CD8-positive, alpha-beta memory T cell (primary cell): ENCODE results near the gene FAM168A. TPM values are rescaled to one million over a fixed set of nuclear protein-coding genes. Genes with fewer than 3 reads are reported as not detected.

Experiments used
- CTCF ChIA-PET: fragments of 350-600 bp; sonication (Branson Sonifier 250); formaldehyde crosslinking; loops from one replicate; lab custom pipeline; 2021; ENCODE audit warnings: antibody characterized with exemption; lab: Charles Lee
- POLR2A ChIA-PET: fragments of 350-600 bp; sonication (Branson Sonifier 250); formaldehyde crosslinking; loops from one replicate; lab custom pipeline; 2021; ENCODE audit warnings: antibody characterized with exemption; lab: Charles Lee
- DNase-seq, 5 donors: peaks; one replicate each; pipeline versions ENCODE4 v3.0.0 to v3.0.0-alpha.2; 2020 to 2022; ENCODE audit warnings: mixed read lengths in 1 of 5
- H3K27ac ChIP-seq: one replicate; pipeline ENCODE4 v1.7.0; 2013; ENCODE audit warnings: low read depth, mild to moderate bottlenecking, low read length, moderate library complexity
- H3K27me3 ChIP-seq: 2 replicates; pipeline ENCODE4 v1.7.0; 2013; ENCODE audit warnings: low read length, mild to moderate bottlenecking; ENCODE audit not compliant: insufficient read depth, poor library complexity, severe bottlenecking
- H3K36me3 ChIP-seq: 2 replicates; pipeline ENCODE4 v1.7.0; 2013; ENCODE audit warnings: mild to moderate bottlenecking, low read length, moderate library complexity; ENCODE audit not compliant: insufficient read depth
- H3K4me1 ChIP-seq: 2 replicates; pipeline ENCODE4 v1.7.0; 2013; ENCODE audit warnings: mild to moderate bottlenecking, low read length, moderate library complexity; ENCODE audit not compliant: insufficient read depth
- H3K4me3 ChIP-seq: 2 replicates; pipeline ENCODE4 v1.7.0; 2013; ENCODE audit warnings: mild to moderate bottlenecking, low read length
- H3K9me3 ChIP-seq: 2 replicates; pipeline ENCODE4 v1.7.0; 2013; ENCODE audit warnings: mild to moderate bottlenecking, low read length
- H3K27ac Mint-ChIP-seq, 8 donors: one replicate each; pipeline ENCODE4 v1.8.0; 2020 to 2021; ENCODE audit warnings: mixed read lengths in 8 of 8, mild to moderate bottlenecking in 6 of 8, inconsistent platforms in 3 of 8, moderate library complexity in 3 of 8
- H3K27me3 Mint-ChIP-seq, 2 donors: one replicate each; pipeline ENCODE4 v1.8.0; 2020 to 2021; ENCODE audit warnings: mixed read lengths in 2 of 2, mild to moderate bottlenecking in 1 of 2, moderate library complexity in 1 of 2
- H3K36me3 Mint-ChIP-seq, 3 donors: one replicate each; pipeline ENCODE4 v1.8.0; 2020 to 2021; ENCODE audit warnings: mixed read lengths in 3 of 3, inconsistent platforms in 1 of 3, mild to moderate bottlenecking in 1 of 3
- H3K4me1 Mint-ChIP-seq, 3 donors: one replicate each; pipeline ENCODE4 v1.8.0; 2020 to 2021; ENCODE audit warnings: mixed read lengths in 3 of 3, inconsistent platforms in 1 of 3, mild to moderate bottlenecking in 1 of 3
- H3K4me3 Mint-ChIP-seq, 7 donors: one replicate each; pipeline ENCODE4 v1.8.0; 2020 to 2021; ENCODE audit warnings: mixed read lengths in 7 of 7, mild to moderate bottlenecking in 6 of 7, moderate library complexity in 4 of 7, inconsistent platforms in 2 of 7
- H3K9me3 Mint-ChIP-seq, 5 donors: one replicate each; pipeline ENCODE4 v1.8.0; 2020 to 2022; ENCODE audit warnings: mixed read lengths in 5 of 5, mild to moderate bottlenecking in 3 of 5, moderate library complexity in 2 of 5, inconsistent platforms in 1 of 5
- polyA plus RNA-seq: library from polyadenylated mRNA; unstranded; fragments of 300-500 nt; fragmentation: Illumina TruSeq; gene quantifications from one replicate; pipeline ENCODE4 v1.2.3, GENCODE V29; 2021
- total RNA-seq, 2 experiments: library from RNA; stranded (reverse); gene quantifications; one replicate each; pipeline ENCODE4 v1.2.3, GENCODE V29; 2021

FAM168A gene
- total and polyA plus RNA-seq, 3 experiments from 2014 or later, result 2.5 to 13.1 (median 11.7) TPM

DNA sequence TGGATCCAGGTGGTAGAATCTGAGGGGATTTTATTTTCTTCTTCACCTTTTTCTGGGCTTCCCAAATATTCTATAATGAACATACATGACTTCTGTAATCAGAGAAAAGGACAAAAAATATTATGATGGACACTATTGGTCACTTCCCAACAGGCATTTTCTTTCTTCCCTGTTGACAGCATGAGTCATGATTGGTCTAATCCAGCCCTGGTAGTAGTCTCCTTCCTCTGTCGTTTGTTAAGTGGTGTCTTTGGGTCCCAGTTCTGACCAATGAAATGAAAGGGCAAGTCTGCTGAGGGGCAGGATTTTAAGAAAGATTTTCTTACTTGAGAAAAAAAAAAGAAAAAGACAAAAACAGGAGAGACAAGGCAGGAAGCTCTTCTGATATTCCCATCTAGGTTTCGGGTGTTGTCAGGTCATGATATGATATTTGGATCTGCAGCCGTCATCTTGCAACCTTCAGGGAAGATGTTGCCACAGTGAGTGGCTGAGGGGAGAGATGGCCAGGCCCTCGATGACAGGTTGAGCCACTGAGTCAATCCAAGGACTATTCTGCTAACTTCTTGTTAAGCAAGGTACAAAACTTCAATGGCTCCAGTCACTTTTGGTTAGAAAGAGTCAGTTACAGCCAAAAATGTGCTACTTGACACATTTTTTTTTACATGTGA, 25.1 kb upstream of the FAM168A start:
- H3K4me1 Mint-ChIP-seq, result peaks cover 0 to 3% (median 2%) of the 10 kb centered on the region in 3 donors
- Histone ChIP-seq H3K4me1 (no peaks in the 10 kb centered on the region), H3K27ac (no peak overlapping the region), H3K27me3 (peaks cover 5% of the 10 kb centered on the region), H3K9me3 (no peaks in the 10 kb centered on the region), H3K4me3 (no peak overlapping the region), H3K36me3 (no peaks in the 10 kb centered on the region)
- H3K36me3 Mint-ChIP-seq, result no peaks in the 10 kb centered on the region
- no peak for DNase-seq
- H3K4me3 Mint-ChIP-seq, result no peak overlapping the region
- ChIA-PET POLR2A (no interaction called here), CTCF (interaction anchor here (0.5 to 5.4 kb wide), 4 partner anchors 10 to 149 kb away, joined by 3 to 138 read pairs (median 5); no protein-coding TSS in a partner anchor)
- H3K9me3 Mint-ChIP-seq, result no peaks in the 10 kb centered on the region
- H3K27ac Mint-ChIP-seq, result no peak overlapping the region
- H3K27me3 Mint-ChIP-seq, result peaks cover 10 to 33% of the 10 kb centered on the region in 2 donors

- no peak for DNase-seq
- Histone ChIP-seq H3K4me1 (no peaks in the 10 kb centered on the region), H3K36me3 (no peaks in the 10 kb centered on the region), H3K4me3 (no peak overlapping the region), H3K27me3 (no peaks in the 10 kb centered on the region), H3K27ac (no peak overlapping the region), H3K9me3 (no peaks in the 10 kb centered on the region)
- H3K4me1 Mint-ChIP-seq, result no peaks in the 10 kb centered on the region
- CTCF ChIA-PET, result no interaction called here
- H3K36me3 Mint-ChIP-seq, result no peaks in the 10 kb centered on the region
- no peaks in the 10 kb centered on the region for H3K9me3 Mint-ChIP-seq
- H3K4me3 Mint-ChIP-seq, result no peak overlapping the region
- POLR2A ChIA-PET, result no interaction called here
- peaks cover 1 to 18% of the 10 kb centered on the region in 2 donors for H3K27me3 Mint-ChIP-seq
- no peak overlapping the region for H3K27ac Mint-ChIP-seq
Measured at GRCh38 chr11:73614591-73614990, 16.7 kb upstream of the FAM168A start.

- H3K36me3 Mint-ChIP-seq, result no peaks in the 10 kb centered on the region
- no peak overlapping the region for H3K4me3 ChIP-seq
- H3K27ac Mint-ChIP-seq, result no peak overlapping the region
- no peak for DNase-seq
- H3K36me3 ChIP-seq, result no peaks in the 10 kb centered on the region
- CTCF ChIA-PET, result interaction anchor here (1.6 kb wide), 1 partner anchor 12 kb away, joined by 6 read pairs; no protein-coding TSS in a partner anchor
- no peaks in the 10 kb centered on the region for H3K9me3 ChIP-seq
- no peaks in the 10 kb centered on the region for H3K4me1 ChIP-seq
- no peak overlapping the region for H3K4me3 Mint-ChIP-seq
- POLR2A ChIA-PET, result no interaction called here
- no peaks in the 10 kb centered on the region for H3K27me3 ChIP-seq
- no peaks in the 10 kb centered on the region for H3K9me3 Mint-ChIP-seq
- H3K27me3 Mint-ChIP-seq, result peaks cover 3 to 23% of the 10 kb centered on the region in 2 donors
- H3K4me1 Mint-ChIP-seq, result no peaks in the 10 kb centered on the region
- no peak overlapping the region for H3K27ac ChIP-seq
Measured at GRCh38 chr11:73612601-73613140, 14.8 kb upstream of the FAM168A start.

DNA sequence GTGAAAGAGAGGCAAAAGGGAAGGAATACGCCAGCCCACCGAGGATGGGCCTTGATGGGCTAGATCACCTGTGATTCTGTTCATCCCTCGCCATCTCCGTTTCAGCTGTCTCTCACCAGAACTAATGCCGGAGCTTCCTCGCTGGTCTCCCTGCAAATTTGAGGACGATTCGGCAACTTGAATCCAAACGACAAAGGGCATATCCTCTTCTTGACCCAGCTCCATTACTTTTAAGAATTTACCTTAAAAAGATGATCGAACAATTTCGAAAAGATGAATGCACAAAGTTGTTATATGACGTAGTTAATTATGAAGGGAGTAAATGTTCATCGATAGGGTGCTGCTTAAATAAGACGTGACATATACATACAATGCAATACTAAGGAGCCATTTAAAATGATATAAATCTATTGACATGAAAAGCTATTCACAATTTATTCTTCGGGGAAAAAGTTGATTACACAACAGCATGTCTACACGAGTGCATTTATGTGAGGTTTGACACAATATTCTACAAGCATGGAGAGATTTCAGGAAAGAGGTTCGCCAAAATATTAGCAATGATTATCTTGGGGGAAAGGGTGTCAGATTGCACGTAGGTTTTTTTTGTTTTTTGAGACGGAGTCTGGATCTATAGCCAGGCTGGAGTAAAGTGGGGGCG, 937 bp upstream of the FAM168A start:
- Histone ChIP-seq H3K4me1 (peaks cover 25% of the 10 kb centered on the region), H3K27ac (peak overlapping the region; percentile 78), H3K9me3 (no peaks in the 10 kb centered on the region), H3K4me3 (peak overlapping the region; percentile 93), H3K36me3 (no peaks in the 10 kb centered on the region), H3K27me3 (no peaks in the 10 kb centered on the region)
- Mint-ChIP-seq H3K36me3 (peaks cover 0 to 10% (median 0%) of the 10 kb centered on the region in 3 donors), H3K4me1 (peaks cover 27 to 42% (median 27%) of the 10 kb centered on the region in 3 donors), H3K4me3 (peak overlapping the region; percentile 92 to 96 (median 92)), H3K27me3 (peaks cover 0 to 2% of the 10 kb centered on the region in 2 donors), H3K27ac (peak overlapping the region; percentile 86 to 97 (median 94)), H3K9me3 (no peaks in the 10 kb centered on the region)
- POLR2A ChIA-PET, result interaction anchor here (0.6 to 1.5 kb wide), 3 partner anchors 49 to 162 kb away, joined by 3 to 9 read pairs (median 7); partner anchors contain the start of gene RAB6A
- CTCF ChIA-PET, result interaction anchor here (0.6 to 1.8 kb wide), 3 partner anchors 17 to 413 kb away, joined by 3 to 4 read pairs (median 4); no protein-coding TSS in a partner anchor
- no peak for DNase-seq

DNA sequence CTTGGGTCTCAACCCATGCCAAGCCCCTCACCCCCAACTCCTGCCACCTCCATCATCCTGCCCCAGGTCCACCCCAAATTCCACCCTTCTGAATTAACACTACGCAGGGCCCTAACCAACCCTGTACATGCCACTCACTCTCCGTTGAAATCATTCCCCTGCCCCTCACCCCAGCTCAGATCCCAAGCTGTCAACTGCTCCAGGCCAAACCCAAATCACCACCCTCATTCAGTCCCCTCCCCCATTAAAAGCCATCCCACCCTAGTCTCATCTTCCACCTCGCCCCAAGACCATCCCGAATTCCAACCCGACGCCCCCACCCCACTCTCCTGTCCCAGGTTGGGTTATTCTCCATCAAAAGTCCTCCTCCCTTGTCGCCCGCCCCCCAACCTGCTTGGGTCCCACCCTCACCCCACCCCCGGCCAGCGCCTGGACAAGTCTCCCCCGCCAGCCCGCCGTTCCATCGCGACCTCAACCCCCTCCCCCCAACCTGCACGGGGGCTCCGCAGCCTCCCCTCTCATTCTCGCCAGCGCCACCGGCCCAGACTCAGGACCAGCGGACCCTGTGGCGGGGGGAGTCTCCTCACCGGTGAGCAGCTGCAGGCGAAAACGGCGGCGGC, 466 bp downstream of the FAM168A start:
- H3K27me3 ChIP-seq, result no peaks in the 10 kb centered on the region
- CTCF ChIA-PET, result no interaction called here
- POLR2A ChIA-PET, result interaction anchor here (0.6 kb wide), 1 partner anchor 321 kb away, joined by 3 read pairs; no protein-coding TSS in a partner anchor
- Mint-ChIP-seq H3K4me1 (peaks cover 27 to 46% (median 30%) of the 10 kb centered on the region in 3 donors), H3K36me3 (peaks cover 0 to 10% (median 2%) of the 10 kb centered on the region in 3 donors), H3K27me3 (peaks cover 0 to 2% of the 10 kb centered on the region in 2 donors), H3K27ac (peak overlapping the region; percentile 43 to 97 (median 94)), H3K4me3 (peak overlapping the region; percentile 92 to 96 (median 92)), H3K9me3 (no peaks in the 10 kb centered on the region)
- H3K27ac ChIP-seq, result no peak overlapping the region
- H3K9me3 ChIP-seq, result no peaks in the 10 kb centered on the region
- H3K4me1 ChIP-seq, result peaks cover 25% of the 10 kb centered on the region
- H3K36me3 ChIP-seq, result no peaks in the 10 kb centered on the region
- peak in 1 of 5 donors; percentile 3 for DNase-seq
- peak overlapping the region; percentile 93 for H3K4me3 ChIP-seq

GRCh38 chr11:73596547-73596946, 1.4 kb downstream of the FAM168A start:
- peaks cover 0 to 10% (median 2%) of the 10 kb centered on the region in 3 donors for H3K36me3 Mint-ChIP-seq
- peaks cover 25% of the 10 kb centered on the region for H3K4me1 ChIP-seq

DNA sequence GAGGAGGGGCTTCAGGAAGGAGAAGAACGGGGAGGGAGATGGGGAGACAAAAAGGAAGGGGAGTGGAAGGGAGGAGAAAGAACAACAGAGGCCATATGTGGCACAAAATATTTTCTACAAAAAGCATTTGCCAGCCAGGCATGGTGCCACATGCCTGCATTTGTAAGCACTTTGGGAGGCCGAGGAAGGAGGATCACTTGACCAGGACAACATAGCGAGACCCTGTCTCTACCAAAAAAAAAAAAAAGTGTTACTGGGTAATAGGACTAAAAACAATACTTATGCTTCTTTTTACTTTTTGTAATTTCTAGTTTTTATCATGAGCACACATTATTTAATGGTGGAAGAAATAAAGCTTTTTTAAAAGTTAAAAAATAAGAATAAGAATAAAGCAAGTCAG, 5.3 kb downstream of the FAM168A start:
- POLR2A ChIA-PET, result no interaction called here
- H3K27ac Mint-ChIP-seq, result peak overlapping the region in 1 of 8 donors; percentile 73
- no peak overlapping the region for H3K4me3 ChIP-seq
- H3K9me3 ChIP-seq, result no peaks in the 10 kb centered on the region
- no peaks in the 10 kb centered on the region for H3K27me3 ChIP-seq
- H3K27me3 Mint-ChIP-seq, result peaks cover 0 to 2% of the 10 kb centered on the region in 2 donors
- H3K9me3 Mint-ChIP-seq, result no peaks in the 10 kb centered on the region
- H3K36me3 ChIP-seq, result no peaks in the 10 kb centered on the region
- H3K27ac ChIP-seq, result no peak overlapping the region
- CTCF ChIA-PET, result interaction anchor here (1.2 kb wide), 1 partner anchor 68 kb away, joined by 3 read pairs; no protein-coding TSS in a partner anchor
- H3K4me1 ChIP-seq, result peaks cover 21% of the 10 kb centered on the region
- H3K4me1 Mint-ChIP-seq, result peaks cover 17 to 44% (median 23%) of the 10 kb centered on the region in 3 donors
- DNase-seq, result no peak
- H3K4me3 Mint-ChIP-seq, result peak overlapping the region in 1 of 7 donors; percentile 37
- peaks cover 0 to 2% (median 0%) of the 10 kb centered on the region in 3 donors for H3K36me3 Mint-ChIP-seq

More at GRCh38 chr11:73596547-73596946, 1.4 kb downstream of the FAM168A start:
- H3K4me3 ChIP-seq, result peak overlapping the region; percentile 93
- H3K27ac ChIP-seq, result no peak overlapping the region
- H3K36me3 ChIP-seq, result no peaks in the 10 kb centered on the region
- Mint-ChIP-seq H3K9me3 (no peaks in the 10 kb centered on the region), H3K4me1 (peaks cover 27 to 48% (median 32%) of the 10 kb centered on the region in 3 donors), H3K27me3 (peaks cover 0 to 2% of the 10 kb centered on the region in 2 donors), H3K4me3 (peak overlapping the region; percentile 88 to 96 (median 92)), H3K27ac (peak overlapping the region in 6 of 8 donors; percentile 3 to 87 (median 54))
- POLR2A ChIA-PET, result no interaction called here
- CTCF ChIA-PET, result interaction anchor here (1.2 kb wide), 1 partner anchor 8 kb away, joined by 3 read pairs; no protein-coding TSS in a partner anchor
- DNase-seq, result no peak
- H3K27me3 ChIP-seq, result no peaks in the 10 kb centered on the region
- H3K9me3 ChIP-seq, result no peaks in the 10 kb centered on the region
